NCI-H1417 (cell line): ENCODE results near the gene ITPR3.
A peak's percentile ranks its signal among the peaks of the same experiment; 100 is the strongest.
"Not testable (repeated sequence)": the region's sequence is repeated elsewhere in the genome, so short reads cannot be mapped to it uniquely, and the experiment has no call there.

Source experiments
- DNase-seq, 3 experiments: peaks; one replicate each; lab custom pipeline; 2025; lab: John Stamatoyannopoulos, UW

Gene ITPR3

GRCh38 chr6:33591424-33592032, 29.6 kb upstream of the ITPR3 start:
- DNase-seq: no peak

- DNase-seq: no peak
These were observed 28.9 kb upstream of the ITPR3 start for GRCh38 chr6:33592280-33592594.

GRCh38 chr6:33592595-33593413, 28.3 kb upstream of the ITPR3 start:
- no peak for DNase-seq

GRCh38 chr6:33593414-33593727, 27.8 kb upstream of the ITPR3 start:
- no peak for DNase-seq

- DNase-seq: peak in 1 of 3 experiments; percentile 22
These were observed 25.9 kb upstream of the ITPR3 start for GRCh38 chr6:33595001-33595846.

GRCh38 chr6:33596894-33597293, 24.2 kb upstream of the ITPR3 start:
- DNase-seq: not testable (repeated sequence)

- DNase-seq: no peak
These were observed 23.4 kb upstream of the ITPR3 start for GRCh38 chr6:33597551-33598322.

- DNase-seq: peak in 2 of 3 experiments; percentile 14 to 53
These were observed 21.6 kb upstream of the ITPR3 start for GRCh38 chr6:33599413-33599938.

GRCh38 chr6:33600761-33601160, 20.4 kb upstream of the ITPR3 start:
- DNase-seq: no peak

GRCh38 chr6:33602180-33602579, 18.9 kb upstream of the ITPR3 start:
- DNase-seq: peak in 1 of 3 experiments; percentile 6

- DNase-seq: no peak
These were observed 15.9 kb upstream of the ITPR3 start for GRCh38 chr6:33604941-33605854.

- DNase-seq: no peak
These were observed 14.5 kb upstream of the ITPR3 start for GRCh38 chr6:33606642-33607041.

- no peak for DNase-seq
These were observed 13.9 kb upstream of the ITPR3 start for GRCh38 chr6:33607126-33607783.

GRCh38 chr6:33607784-33608161, 13.3 kb upstream of the ITPR3 start:
- DNase-seq: no peak

- DNase-seq: no peak
These were observed 12.1 kb upstream of the ITPR3 start for GRCh38 chr6:33609019-33609418.

- DNase-seq: no peak
These were observed 11.6 kb upstream of the ITPR3 start for GRCh38 chr6:33609528-33609927.

GRCh38 chr6:33610067-33610466, 11.1 kb upstream of the ITPR3 start:
- DNase-seq: no peak

GRCh38 chr6:33610779-33611732, 10.1 kb upstream of the ITPR3 start:
- no peak for DNase-seq

- DNase-seq: no peak
These were observed 7.9 kb upstream of the ITPR3 start for GRCh38 chr6:33613146-33613794.
